Left ventricle myocardium inferior (tissue), 1 donor: ENCODE measurements around the gene LRP4. TPM values are rescaled to one million over a fixed set of nuclear protein-coding genes. Genes with fewer than 3 reads are reported as not detected.

Experiments used
- DNase-seq: peaks from one replicate; pipeline ENCODE4 v3.0.0-alpha.2; 2020
- H3K27ac ChIP-seq: fragments of 200-600 bp; replicated peaks from 2 replicates; pipeline ENCODE4 v1.8.0; 2021
- H3K27me3 ChIP-seq: fragments of 200-600 bp; 2 replicates; pipeline ENCODE4 v1.8.0; 2021; ENCODE audit warnings: low read depth
- H3K36me3 ChIP-seq: fragments of 200-600 bp; 2 replicates; pipeline ENCODE4 v1.8.0; 2021
- H3K4me1 ChIP-seq: fragments of 200-600 bp; 2 replicates; pipeline ENCODE4 v1.8.0; 2021
- H3K4me3 ChIP-seq: fragments of 200-600 bp; 2 replicates; pipeline ENCODE4 v1.8.0; 2021; ENCODE audit warnings: mild to moderate bottlenecking, moderate library complexity
- H3K9me3 ChIP-seq: fragments of 200-600 bp; replicated peaks from 2 replicates; pipeline ENCODE4 v1.8.0; 2021
- CTCF ChIP-seq: fragments of 200-600 bp; IDR thresholded peaks from 2 replicates; pipeline ENCODE4 v1.8.0; 2021; ENCODE audit warnings: antibody characterized with exemption, mild to moderate bottlenecking, borderline replicate concordance
- intact Hi-C: fragments of 100-400 bp; cut with micrococcal nuclease; formaldehyde crosslinking; loops from one replicate; pipeline ENCODE4 v1.11.0; 2022
- total RNA-seq: library from RNA; stranded (reverse); fragmentation: NEBNext Ultra II Directional; extraction: Animal tissue kit (Norgen Biotek cat#: 25700); gene quantifications from one replicate; pipeline ENCODE4 v1.2.1, GENCODE V29; 2021
- donor health status: DM: no; HTN: yes; CAD: no; lungs with severe emphysema.

Gene LRP4
- total RNA-seq, 1 donor from 2014 or later, result 22.0 TPM

DNA sequence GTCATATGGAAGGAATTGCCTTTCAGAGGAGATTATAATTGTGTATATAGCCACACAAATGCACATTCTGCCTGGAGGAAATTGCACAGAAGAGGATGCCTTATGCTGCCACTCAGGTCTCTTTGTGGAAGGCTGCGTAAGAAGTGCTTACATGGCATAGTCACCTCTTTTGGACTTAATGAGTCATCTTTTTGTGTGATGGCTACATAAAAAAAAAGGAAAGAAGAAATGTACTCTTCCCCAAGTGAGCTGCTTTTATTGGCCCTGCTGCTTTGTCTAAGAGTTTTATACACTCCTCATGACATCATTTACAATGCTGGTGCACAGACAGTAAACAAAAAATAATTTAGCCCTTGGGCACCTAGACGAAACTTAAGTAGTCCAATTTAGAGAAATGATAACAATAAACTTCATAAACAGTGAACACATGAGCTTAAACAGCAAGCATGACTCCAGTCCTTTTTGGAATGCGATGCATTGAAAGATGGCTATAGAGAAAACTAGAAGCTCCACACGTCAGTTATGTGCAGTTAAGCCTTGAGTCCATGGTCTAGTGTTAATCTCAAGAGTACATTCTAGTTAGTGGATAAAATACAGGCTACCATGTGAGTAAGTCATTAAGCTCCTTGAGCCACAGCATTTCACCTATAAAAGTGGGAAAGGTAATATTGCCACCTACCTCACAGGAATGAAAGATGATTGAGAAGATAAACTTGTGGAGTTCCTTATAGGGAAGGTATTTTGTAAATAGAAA is 30.2 kb upstream of the LRP4 start:
- Histone ChIP-seq H3K36me3 (no peaks in the 10 kb centered on the region), H3K4me1 (no peaks in the 10 kb centered on the region), H3K27me3 (no peaks in the 10 kb centered on the region), H3K27ac (no peak overlapping the region), H3K4me3 (no peak overlapping the region), H3K9me3 (no peaks in the 10 kb centered on the region)
- intact Hi-C loops, result no loop called here
- TF ChIP-seq CTCF, result no peak
- DNase-seq, result no peak

- DNase-seq, result no peak
- Histone ChIP-seq H3K36me3 (no peaks in the 10 kb centered on the region), H3K27ac (no peak overlapping the region), H3K4me1 (no peaks in the 10 kb centered on the region), H3K27me3 (no peaks in the 10 kb centered on the region), H3K4me3 (no peak overlapping the region), H3K9me3 (no peaks in the 10 kb centered on the region)
- TF ChIP-seq CTCF, result no peak
- intact Hi-C loops, result no loop called here
Observed at GRCh38 chr11:46947399-46948077, 29.2 kb upstream of the LRP4 start.

GRCh38 chr11:46944356-46945075 is 26.2 kb upstream of the LRP4 start:
- H3K27ac ChIP-seq, result no peak overlapping the region
- intact Hi-C loops, result no loop called here
- no peaks in the 10 kb centered on the region for H3K27me3 ChIP-seq
- no peaks in the 10 kb centered on the region for H3K9me3 ChIP-seq
- no peak overlapping the region for H3K4me3 ChIP-seq
- H3K36me3 ChIP-seq, result peaks cover 4% of the 10 kb centered on the region
- no peaks in the 10 kb centered on the region for H3K4me1 ChIP-seq
- no peak for TF ChIP-seq CTCF
- no peak for DNase-seq

DNA sequence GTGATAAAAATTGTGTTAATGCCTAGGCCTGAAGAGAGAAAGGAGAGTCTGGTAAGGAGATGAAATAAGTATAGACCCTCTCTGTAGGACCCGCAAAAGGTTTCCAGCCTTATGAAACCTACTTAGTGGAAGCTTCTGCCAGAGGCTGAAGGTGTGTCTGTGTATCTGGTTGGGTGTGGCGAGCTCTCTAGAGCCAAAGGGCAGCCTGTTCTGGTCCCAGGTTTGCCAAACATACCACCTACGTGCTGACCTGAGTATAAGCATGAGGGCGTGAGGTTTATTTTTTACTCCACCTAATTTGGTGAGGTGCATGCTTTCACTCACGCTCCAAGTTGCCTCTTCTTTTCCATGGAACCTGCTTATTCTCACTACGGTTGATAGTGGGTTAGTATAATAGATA is 23.8 kb upstream of the LRP4 start:
- no peak overlapping the region for H3K4me3 ChIP-seq
- H3K36me3 ChIP-seq, result peaks cover 4% of the 10 kb centered on the region
- peaks cover 5% of the 10 kb centered on the region for H3K4me1 ChIP-seq
- intact Hi-C loops, result no loop called here
- TF ChIP-seq CTCF, result no peak
- H3K9me3 ChIP-seq, result no peaks in the 10 kb centered on the region
- H3K27ac ChIP-seq, result no peak overlapping the region
- no peaks in the 10 kb centered on the region for H3K27me3 ChIP-seq
- no peak for DNase-seq

DNA sequence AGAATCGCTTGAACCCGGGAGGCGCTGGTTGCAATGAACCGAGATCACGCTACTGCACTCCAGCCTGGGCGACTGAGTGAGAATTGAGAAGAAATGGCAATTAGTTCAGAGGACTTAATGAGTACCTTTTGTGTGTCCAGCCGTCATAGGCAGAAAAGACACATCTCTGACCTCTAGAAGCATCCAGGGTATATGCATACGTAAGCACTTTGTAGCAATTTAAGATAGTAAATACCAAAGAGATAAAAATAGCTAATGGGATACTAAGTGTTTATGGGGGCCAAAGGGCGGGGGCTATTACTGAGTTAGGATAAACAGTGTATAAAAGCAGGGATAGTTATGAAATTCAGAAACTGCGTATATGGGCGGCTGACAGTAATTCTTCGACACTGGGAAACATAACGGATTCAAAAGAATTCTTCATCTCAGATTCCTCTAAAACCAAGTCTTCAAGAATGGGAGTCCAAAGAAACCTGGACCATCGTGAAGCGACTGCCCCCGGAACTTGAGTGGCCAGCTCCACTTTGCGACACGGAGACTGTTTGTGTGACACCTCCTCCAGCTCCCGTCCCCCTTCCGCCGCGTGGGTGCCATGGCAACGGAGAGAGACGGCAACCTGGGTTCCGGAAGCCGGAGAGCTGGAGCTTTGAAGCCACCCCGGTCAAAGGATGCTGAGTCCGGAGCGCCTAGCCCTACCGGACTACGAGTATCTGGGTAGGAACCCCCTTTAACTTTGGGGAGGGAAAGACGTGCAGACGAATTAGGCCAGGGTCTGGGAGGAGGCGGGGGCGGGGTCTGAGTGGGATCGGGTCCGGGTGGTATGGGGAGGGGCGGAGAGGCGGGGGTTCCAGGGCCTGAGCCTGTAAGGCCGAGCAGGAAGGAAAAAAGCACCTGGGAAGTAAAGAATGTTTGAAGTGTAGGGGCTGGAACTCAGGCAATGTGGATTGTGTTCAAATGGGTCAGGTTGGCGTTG is 18.1 kb upstream of the LRP4 start, which contains the start of gene CSTPP1:
TSS of gene CSTPP1 (plus strand) at position 624 of the 973 bp plus-strand sequence. CDS start at position 669, 45 bp downstream.
- Histone ChIP-seq H3K4me3 (peak within 1 kb of the TSS; percentile 75), H3K9me3 (no peaks in the 10 kb centered on the region), H3K36me3 (peaks cover 4% of the 10 kb centered on the region), H3K27me3 (peaks cover 4% of the 10 kb centered on the region), H3K4me1 (peaks cover 17% of the 10 kb centered on the region), H3K27ac (peak within 1 kb of the TSS; percentile 45)
- peak; percentile 91 for DNase-seq
- TF ChIP-seq CTCF, result no peak
- intact Hi-C loops, result no loop called here
